Bronchial epithelial cell (primary cell): ENCODE data around the gene HSPB8. TPM values are rescaled to one million over a fixed set of nuclear protein-coding genes. Genes with fewer than 3 reads are reported as not detected.

Experiments used
- DNase-seq: peaks from one replicate; pipeline ENCODE4 v3.0.0-alpha.2; 2010; ENCODE audit warnings: low read depth
- FAIRE-seq: peaks from 2 replicates; lab custom pipeline; 2011; peaks lifted over from hg19 to GRCh38; lab: Jason Lieb, UNC
- H3K27me3 ChIP-seq: 2 replicates; pipeline ENCODE4 v1.5.1; 2011; ENCODE audit warnings: low read length; ENCODE audit not compliant: control insufficient read depth, insufficient read depth
- H3K36me3 ChIP-seq: 2 replicates; pipeline ENCODE4 v1.5.1; 2011; ENCODE audit warnings: low read length; ENCODE audit not compliant: control insufficient read depth, insufficient read depth
- H3K4me3 ChIP-seq: 2 replicates; pipeline ENCODE4 v1.5.1; 2011; ENCODE audit warnings: mild to moderate bottlenecking, low read depth, low read length, control low read depth
- total RNA-seq: library from RNA; depleted of rRNA; stranded (reverse); fragments of >200 nt; gene quantifications from 2 replicates; pipeline ENCODE4 v1.2.1, GENCODE V29; 2014
- TF ChIP-seq, protein P1 (sequence below): IDR thresholded peaks from 2 replicates; pipeline ENCODE4 v1.5.1; 2011; ENCODE audit warnings: mild to moderate bottlenecking, moderate library complexity, low read length, control low read depth, inconsistent platforms; ENCODE audit not compliant: insufficient read depth, severe bottlenecking

HSPB8 gene
- total RNA-seq, 1 donor from 2014 or later: 0.26 TPM

DNA sequence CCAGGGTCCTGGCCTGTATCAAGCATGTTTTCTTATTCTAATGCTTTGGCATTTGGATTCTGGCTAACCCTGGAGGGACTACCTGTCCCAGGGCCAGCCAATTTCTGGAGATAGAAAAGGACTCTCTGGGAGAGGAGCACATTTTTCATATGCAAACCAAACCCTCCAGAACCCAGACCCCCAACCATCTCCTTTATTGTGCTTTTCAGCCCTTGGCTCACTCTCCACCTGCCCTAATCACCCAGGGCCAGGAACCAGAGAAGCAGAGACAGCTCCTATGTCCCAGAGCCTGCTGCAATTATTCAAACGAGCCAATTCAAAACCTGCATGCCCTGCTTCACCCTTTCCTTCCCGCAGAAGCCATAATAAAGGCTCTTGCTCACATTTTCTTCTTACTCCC lies 23.8 kb downstream of the HSPB8 start:
- no peaks in the 10 kb centered on the region for H3K27me3 ChIP-seq
- TF ChIP-seq, protein P1, sequence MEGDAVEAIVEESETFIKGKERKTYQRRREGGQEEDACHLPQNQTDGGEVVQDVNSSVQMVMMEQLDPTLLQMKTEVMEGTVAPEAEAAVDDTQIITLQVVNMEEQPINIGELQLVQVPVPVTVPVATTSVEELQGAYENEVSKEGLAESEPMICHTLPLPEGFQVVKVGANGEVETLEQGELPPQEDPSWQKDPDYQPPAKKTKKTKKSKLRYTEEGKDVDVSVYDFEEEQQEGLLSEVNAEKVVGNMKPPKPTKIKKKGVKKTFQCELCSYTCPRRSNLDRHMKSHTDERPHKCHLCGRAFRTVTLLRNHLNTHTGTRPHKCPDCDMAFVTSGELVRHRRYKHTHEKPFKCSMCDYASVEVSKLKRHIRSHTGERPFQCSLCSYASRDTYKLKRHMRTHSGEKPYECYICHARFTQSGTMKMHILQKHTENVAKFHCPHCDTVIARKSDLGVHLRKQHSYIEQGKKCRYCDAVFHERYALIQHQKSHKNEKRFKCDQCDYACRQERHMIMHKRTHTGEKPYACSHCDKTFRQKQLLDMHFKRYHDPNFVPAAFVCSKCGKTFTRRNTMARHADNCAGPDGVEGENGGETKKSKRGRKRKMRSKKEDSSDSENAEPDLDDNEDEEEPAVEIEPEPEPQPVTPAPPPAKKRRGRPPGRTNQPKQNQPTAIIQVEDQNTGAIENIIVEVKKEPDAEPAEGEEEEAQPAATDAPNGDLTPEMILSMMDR: no peak
- H3K4me3 ChIP-seq: no peak overlapping the region
- no peak for DNase-seq
- H3K36me3 ChIP-seq: no peaks in the 10 kb centered on the region
- FAIRE-seq: peak; percentile 36

DNA sequence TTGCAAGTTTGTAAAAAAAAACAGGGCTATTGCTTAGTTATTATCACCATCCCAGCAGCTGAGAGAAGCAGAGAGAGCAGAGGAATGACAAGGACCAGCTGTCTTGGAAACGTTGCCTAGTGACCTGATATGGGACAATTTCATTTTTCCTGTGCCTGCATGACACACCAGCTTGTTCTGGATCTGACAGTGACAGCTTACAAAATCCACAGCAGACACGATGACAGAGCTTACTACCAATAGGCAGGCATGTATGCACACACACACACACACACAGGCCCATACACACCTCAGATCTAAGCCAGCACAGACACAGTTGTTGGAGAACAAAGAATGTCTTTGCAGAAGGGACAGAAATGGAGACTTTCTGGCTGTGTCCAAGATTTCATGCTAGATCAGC lies 25.4 kb downstream of the HSPB8 start:
- Histone ChIP-seq H3K4me3 (no peak overlapping the region), H3K36me3 (no peaks in the 10 kb centered on the region), H3K27me3 (no peaks in the 10 kb centered on the region)
- FAIRE-seq (no peak), DNase-seq (no peak)
- TF ChIP-seq, protein P1: no peak

DNA sequence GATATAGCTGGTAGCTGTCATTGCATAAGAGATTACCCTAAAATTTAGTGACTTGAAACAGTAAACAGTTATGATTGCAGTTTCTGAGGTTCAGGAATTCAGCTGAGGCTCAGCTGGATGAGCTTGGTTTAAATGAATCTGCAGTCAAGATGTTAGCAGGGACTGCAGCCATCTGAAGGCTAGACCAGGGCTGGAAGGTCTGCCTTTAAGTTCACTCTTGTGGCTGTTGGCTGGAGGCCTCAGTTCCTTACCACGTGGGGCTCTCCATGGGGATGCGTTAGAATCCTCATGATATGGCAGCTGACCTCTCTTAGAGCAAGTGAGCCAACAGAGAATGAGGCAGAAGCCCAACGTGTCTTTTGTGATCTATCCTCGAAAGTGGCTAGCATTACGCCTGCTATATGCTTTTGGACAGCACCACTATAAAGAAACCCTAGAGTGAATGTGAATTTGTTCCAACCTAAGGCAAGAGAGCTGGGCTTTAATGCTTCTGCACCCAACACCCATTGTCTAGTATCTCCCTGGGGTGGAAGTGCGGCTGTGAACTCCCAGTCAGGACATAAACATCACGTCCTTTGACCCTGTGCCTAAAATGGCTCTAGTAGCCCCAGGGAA lies 26.0 kb downstream of the HSPB8 start:
- no peaks in the 10 kb centered on the region for H3K27me3 ChIP-seq
- DNase-seq: no peak
- H3K36me3 ChIP-seq: no peaks in the 10 kb centered on the region
- no peak for FAIRE-seq
- TF ChIP-seq, protein P1: no peak
- H3K4me3 ChIP-seq: no peak overlapping the region

DNA sequence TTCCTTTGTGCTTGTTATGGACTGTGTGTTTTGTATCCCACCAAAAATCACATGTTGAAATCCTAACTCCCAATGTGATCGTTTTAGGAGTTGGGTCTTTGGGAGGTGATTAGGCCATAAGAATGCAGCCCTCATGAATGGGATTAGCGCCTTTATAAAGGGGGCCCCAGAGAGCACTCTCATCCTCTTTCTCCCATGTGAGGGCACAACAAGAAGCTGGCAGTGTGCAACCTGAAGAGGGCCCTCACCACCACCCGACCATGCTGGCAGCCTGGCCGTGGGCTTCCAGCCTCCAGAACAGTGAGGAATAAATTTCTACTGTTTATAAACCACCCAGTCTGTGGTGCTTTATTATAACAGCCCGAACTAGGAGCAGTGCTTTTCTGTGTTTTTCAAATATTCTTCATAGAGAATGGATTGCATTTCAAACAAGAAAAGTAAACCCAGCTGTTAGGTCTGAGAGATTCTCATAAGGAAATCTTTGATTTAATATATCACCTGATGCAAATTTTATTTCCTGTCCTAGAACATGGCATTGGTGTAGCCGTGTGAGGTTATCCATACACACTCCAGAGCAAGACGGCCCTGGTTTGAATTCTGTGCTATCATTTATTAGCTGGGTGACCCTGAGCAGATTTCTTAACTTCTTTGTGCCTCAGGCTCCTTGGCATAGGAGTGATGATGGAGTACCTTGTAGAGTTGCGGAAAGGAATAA lies 27.8 kb downstream of the HSPB8 start:
- TF ChIP-seq, protein P1: no peak
- Histone ChIP-seq H3K4me3 (no peak overlapping the region), H3K36me3 (no peaks in the 10 kb centered on the region), H3K27me3 (no peaks in the 10 kb centered on the region)
- FAIRE-seq (no peak), DNase-seq (no peak)

DNA sequence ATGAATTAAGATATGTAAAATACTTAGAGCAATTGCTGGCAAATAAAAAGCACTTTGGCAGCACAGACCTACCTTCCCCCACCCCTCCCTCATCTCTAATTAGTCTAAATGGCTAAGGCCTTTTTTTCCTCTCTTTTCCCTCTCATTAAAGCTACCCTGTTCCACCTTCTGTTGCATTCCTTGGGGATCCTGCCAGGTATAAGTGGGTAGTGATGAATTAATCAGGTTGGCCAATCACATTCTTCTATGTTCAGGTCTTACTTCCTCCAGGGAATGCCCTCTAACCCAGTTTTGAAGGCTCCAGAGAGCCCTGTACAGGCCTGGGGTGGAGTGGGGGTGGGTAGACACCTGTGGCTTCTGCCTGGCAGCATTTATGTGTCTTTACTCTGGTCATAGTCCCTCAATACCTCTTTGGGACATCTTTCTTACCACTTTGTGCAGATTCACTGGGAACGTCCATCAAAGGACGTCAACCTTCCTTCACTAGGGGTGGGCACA lies 28.4 kb downstream of the HSPB8 start:
- no peak overlapping the region for H3K4me3 ChIP-seq
- FAIRE-seq (no peak), DNase-seq (no peak)
- H3K27me3 ChIP-seq: no peaks in the 10 kb centered on the region
- TF ChIP-seq, protein P1: no peak
- no peaks in the 10 kb centered on the region for H3K36me3 ChIP-seq
